ENCODE measurements around the gene POLRMT.

- TF ChIP-seq TAF1 (IDR thresholded peaks at IDR 0.05; ENCODE audit: low read depth): no peak
- TF ChIP-seq FOXM1 (IDR thresholded peaks at IDR 0.05; ENCODE audit: borderline replicate concordance, low read depth): no peak
- TF ChIP-seq CEBPB (IDR thresholded peaks at IDR 0.05): no peak
- TF ChIP-seq, protein P1, sequence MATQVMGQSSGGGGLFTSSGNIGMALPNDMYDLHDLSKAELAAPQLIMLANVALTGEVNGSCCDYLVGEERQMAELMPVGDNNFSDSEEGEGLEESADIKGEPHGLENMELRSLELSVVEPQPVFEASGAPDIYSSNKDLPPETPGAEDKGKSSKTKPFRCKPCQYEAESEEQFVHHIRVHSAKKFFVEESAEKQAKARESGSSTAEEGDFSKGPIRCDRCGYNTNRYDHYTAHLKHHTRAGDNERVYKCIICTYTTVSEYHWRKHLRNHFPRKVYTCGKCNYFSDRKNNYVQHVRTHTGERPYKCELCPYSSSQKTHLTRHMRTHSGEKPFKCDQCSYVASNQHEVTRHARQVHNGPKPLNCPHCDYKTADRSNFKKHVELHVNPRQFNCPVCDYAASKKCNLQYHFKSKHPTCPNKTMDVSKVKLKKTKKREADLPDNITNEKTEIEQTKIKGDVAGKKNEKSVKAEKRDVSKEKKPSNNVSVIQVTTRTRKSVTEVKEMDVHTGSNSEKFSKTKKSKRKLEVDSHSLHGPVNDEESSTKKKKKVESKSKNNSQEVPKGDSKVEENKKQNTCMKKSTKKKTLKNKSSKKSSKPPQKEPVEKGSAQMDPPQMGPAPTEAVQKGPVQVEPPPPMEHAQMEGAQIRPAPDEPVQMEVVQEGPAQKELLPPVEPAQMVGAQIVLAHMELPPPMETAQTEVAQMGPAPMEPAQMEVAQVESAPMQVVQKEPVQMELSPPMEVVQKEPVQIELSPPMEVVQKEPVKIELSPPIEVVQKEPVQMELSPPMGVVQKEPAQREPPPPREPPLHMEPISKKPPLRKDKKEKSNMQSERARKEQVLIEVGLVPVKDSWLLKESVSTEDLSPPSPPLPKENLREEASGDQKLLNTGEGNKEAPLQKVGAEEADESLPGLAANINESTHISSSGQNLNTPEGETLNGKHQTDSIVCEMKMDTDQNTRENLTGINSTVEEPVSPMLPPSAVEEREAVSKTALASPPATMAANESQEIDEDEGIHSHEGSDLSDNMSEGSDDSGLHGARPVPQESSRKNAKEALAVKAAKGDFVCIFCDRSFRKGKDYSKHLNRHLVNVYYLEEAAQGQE (IDR thresholded peaks at IDR 0.05; ENCODE audit: low read depth): no peak
- TF ChIP-seq TCF12 (IDR thresholded peaks at IDR 0.05; ENCODE audit: low read depth): no peak
- TF ChIP-seq YY1 (IDR thresholded peaks at IDR 0.05; ENCODE audit: low read depth): no peak
- no peak for TF ChIP-seq CREB1 (IDR thresholded peaks at IDR 0.05; ENCODE audit: low read depth)
- TF ChIP-seq TEAD4 (IDR thresholded peaks at IDR 0.05): no peak
- no peak for TF ChIP-seq EP300 (IDR thresholded peaks at IDR 0.05; ENCODE audit: borderline replicate concordance)
These were observed 59.9 kb downstream of the POLRMT start for GRCh38 chr19:573519-573825.

Measured in Ishikawa (cell line).